Measurements from ENCODE around the gene SDC3.

DNA sequence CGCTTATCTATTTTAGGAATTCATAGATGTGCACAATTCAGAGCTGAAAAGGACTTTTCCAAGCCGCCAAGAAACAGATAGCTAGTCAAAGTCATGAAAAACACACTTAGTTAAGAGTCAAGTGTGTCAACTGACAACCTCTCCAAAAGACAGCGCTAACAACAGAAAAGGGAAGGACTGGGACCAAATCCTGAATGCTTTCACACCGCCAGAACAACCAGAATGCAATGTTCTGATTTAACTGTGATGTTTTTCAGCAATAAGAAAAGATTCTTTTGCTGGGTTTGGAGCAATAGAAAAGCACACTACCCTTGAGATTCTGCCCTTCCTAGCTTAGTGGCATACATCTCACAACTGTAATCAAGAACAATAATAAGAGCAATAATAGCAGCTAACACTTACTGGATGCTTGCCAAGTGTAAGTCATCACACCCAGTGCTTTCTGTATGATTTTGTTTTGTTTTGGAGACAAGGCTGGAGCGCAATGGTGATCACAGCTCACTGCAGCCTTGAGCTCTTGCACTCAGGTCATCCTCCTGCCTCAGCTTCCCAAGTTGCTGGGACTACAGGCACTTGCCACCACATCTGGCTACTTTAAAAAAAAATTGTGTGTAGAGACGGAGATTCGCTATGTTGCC lies 33.9 kb upstream of the SDC3 start:
- TF ChIP-seq, protein P1, sequence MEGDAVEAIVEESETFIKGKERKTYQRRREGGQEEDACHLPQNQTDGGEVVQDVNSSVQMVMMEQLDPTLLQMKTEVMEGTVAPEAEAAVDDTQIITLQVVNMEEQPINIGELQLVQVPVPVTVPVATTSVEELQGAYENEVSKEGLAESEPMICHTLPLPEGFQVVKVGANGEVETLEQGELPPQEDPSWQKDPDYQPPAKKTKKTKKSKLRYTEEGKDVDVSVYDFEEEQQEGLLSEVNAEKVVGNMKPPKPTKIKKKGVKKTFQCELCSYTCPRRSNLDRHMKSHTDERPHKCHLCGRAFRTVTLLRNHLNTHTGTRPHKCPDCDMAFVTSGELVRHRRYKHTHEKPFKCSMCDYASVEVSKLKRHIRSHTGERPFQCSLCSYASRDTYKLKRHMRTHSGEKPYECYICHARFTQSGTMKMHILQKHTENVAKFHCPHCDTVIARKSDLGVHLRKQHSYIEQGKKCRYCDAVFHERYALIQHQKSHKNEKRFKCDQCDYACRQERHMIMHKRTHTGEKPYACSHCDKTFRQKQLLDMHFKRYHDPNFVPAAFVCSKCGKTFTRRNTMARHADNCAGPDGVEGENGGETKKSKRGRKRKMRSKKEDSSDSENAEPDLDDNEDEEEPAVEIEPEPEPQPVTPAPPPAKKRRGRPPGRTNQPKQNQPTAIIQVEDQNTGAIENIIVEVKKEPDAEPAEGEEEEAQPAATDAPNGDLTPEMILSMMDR (conservative IDR thresholded peaks at IDR 0.05): no peak
- no peak for TF ChIP-seq EZH2 (IDR thresholded peaks at IDR 0.05; ENCODE audit: low read depth)

Data from PC-9 (cell line).